SW 1271 (cell line): Measurements from ENCODE around the gene RNASE3.
"Not testable (repeated sequence)": the region's sequence is repeated elsewhere in the genome, so short reads cannot be mapped to it uniquely, and the experiment has no call there.

Experiments
- DNase-seq, 2 experiments: peaks; one replicate each; lab custom pipeline; 2025; lab: John Stamatoyannopoulos, UW

Gene RNASE3

DNA sequence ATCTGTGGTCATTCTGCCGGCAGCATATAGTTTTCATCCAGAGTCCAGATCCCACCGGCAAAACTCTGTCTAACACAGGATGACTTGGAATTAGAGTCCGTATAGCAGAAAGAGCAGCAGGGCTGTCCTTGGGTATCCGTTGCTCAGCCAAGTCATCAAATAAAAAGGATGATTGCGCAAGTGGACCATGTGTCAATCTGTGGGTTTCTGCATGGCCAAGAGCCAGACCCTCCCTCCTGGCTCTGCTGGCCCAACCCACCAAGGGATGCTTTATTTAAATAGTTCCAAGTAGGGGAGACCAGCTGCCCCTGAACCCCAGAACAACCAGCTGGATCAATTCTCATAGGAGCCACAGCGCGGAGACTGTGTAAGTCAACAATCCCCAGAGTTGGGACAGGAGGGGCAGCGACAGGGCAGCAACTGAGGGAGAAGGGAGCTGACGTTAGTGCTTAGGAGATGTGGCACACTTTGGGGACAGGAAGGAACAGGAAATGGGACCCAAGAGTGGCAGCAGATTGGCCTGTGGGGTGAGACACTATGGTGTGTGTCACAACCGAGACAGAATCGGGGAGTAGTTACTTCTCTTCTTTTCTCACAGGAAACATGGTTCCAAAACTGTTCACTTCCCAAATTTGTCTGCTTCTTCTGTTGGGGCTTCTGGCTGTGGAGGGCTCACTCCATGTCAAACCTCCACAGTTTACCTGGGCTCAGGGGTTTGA, 28.0 kb downstream of the RNASE3 start:
- not testable (repeated sequence) for DNase-seq

DNA sequence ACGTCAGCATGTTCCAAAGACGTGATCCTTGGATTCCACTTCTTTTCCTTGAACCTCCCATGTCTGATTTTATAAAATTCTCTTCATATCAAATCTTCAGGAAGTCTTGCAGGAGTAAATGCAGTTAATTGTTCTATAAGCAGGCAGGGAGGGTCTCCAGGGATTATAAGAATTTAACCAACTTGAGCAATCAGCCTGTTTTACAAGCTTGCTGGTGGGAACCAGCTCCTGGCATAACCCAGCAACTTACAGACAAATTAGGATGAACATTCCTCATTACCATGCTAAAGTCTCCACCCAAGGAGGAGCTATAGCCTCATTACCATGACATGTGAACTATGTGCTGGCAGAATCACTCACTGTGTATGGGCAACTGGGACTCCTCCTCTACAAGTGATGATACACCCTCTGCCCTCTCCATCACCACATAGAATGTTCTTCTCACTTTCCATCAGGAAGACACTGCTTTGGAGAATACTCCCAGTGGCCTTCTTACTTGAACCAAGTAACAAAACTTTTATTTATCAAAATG, 32.6 kb downstream of the RNASE3 start:
- DNase-seq: not testable (repeated sequence)

DNA sequence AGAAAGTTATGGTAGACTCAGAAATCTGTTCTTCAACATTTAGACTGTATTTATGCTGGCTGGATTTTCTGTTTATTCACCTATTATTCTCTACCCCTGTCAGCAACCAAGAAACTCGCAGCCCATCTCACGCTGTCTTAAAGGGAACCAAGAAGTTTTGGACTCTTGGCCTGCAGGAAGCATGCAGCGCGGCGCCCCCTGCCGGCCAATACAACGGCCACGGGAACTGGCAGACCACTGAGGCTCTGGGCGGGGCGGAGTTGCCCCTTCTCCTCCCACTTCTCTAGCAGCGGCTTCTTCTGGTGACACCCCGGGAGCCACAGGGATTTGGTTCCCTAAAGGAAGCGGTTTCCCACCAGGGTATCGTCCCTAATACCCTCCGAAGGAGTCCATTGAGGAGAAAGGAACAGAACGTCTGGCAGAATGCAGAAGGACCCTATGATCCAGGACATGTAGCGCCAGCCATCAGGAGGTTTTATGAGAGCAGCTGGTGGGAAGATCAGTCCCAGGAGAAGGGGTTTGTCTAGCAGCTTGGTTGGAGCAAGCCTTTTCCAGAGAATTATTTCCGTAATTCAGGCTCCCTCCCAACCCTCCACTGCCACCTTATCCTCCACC, 43.1 kb downstream of the RNASE3 start:
- no peak for DNase-seq

DNA sequence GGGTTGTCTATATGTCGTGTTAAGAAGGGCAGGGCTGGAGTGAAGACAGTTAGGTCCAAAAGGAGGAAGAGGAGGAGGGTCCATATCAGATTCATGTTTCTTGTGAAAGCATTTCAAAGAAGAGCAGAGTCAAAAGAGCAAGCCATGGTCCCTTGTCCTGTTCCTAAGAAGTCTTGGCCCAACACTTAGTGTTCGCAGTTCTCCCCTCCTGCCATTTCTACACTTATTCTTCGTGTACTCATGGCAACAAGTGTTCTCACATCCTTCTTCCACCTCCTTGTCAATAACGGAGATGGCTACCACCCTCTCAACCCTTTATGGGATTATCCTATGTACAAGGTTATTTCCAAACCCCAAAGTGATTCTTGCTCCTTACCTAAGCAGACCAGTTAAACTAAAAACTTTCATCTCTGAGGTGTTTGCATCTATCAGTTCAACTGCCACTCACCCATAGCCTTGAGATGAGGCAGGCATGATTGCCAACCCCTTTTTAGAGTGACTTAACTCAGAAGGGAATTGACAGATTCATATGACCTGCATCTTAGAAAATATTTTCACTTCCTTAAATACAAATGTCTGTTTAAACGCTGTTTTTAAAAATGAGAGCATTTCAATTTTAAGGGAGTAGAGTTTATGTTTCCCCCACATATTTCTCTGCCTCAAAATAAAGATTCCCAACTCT, 44.3 kb downstream of the RNASE3 start:
- DNase-seq: no peak
